GM21717 (cell line): ENCODE results near the gene CARS2.
"Not testable (repeated sequence)": the region's sequence is repeated elsewhere in the genome, so short reads cannot be mapped to it uniquely, and the experiment has no call there.

ENCODE experiments used
- ATAC-seq: cut with Tn5 transposase; IDR thresholded peaks from one replicate; pipeline ENCODE4 v1.9.1; 2021; ENCODE audit warnings: mild to moderate bottlenecking, moderate library complexity; ENCODE audit not compliant: unreplicated experiment

Gene CARS2

GRCh38 chr13:110624766-110625756 lies 80.9 kb downstream of the CARS2 start:
- ATAC-seq, result no peak

DNA sequence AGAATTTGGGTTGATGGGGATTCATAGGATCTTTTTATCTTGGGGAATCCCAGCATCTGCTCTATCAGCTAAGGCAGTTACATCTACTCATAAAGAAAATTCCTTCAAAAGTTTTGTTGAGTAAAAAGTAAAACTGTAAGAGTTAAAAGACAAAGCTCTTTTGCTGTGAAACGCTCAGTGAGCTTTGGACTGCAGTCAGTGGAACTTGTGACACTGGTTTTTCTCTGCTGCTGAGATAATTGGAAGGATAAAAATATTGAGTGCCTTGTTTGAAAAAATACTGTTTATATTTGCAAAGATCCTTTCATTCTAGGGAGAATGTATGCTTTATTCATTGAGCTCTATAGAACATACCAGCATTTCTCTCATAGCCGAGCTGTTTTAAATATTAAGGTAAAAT lies 85.3 kb downstream of the CARS2 start:
- ATAC-seq, result no peak

DNA sequence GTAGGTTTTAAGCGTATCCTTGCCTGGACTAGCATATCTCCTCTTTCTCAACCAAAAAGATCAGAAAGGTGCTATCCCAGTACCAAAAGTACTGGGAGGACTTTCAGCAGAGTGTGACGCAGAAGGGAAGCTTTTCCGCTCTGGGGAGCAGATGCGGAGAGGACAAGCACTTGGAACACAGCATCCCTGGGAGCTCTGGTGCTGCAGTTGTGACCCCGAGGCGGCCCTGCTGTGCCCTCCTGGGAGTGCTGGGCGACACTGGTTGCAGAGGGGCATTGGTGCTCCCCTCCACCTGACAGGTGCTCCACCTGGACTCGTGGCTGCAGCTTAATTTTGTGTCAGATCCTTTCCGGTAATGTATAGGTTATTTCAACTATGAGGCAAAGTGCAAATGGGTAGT lies 87.1 kb downstream of the CARS2 start:
- no peak for ATAC-seq

DNA sequence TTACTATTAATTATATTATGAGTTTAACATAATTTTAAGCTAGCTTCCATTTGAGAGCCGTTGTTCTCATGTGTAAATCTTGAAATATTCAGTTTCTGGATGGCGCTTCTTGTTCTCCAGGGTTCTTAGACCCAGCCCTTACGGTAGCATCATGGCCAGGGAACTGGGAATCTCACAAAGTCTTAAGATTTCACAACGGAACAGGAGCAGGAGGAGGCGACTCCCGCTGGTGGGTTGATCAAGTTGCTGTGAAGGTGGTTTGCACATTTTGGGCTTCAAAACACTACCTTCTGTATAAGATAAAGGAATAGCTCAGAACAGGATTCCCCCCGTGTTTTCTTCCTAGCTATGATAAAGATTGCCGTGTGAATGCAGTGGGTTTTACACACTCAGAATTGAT lies 87.7 kb downstream of the CARS2 start:
- ATAC-seq, result no peak

DNA sequence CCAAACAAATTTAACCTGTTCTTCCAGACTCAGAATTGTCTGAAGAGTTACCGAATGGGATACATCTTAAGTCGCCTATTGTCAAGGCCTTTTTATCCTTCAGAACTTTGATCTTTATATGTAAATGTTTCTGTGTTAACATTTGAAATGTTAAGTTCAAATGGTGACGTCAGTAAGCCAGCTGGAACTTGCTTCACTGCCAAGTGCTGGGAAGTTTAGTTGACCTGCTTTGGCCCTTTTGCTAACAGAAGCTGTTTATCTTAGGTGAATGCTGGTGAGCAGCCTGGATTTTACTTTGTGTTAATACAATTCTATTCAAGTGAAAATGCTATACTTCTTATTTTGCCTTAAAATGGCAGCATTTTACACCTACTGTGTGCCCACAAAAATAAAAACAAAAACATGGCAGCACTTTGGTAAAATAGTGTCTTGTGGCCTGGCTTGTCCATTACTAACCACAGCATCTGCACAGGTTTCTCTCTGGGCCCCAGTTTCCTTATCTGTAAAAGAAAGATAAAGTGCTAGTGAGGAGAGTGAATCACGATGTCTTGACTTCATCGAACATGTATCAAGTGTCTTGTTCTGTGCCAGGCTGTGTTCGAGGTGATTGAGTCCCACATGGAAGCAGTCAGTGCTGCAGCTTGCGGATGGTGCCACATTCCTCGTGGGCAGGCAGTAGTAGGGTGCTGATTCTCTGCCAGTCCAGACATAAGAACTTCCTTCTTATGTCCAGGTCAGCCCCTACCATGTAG lies 88.4 kb downstream of the CARS2 start:
- ATAC-seq, result no peak

DNA sequence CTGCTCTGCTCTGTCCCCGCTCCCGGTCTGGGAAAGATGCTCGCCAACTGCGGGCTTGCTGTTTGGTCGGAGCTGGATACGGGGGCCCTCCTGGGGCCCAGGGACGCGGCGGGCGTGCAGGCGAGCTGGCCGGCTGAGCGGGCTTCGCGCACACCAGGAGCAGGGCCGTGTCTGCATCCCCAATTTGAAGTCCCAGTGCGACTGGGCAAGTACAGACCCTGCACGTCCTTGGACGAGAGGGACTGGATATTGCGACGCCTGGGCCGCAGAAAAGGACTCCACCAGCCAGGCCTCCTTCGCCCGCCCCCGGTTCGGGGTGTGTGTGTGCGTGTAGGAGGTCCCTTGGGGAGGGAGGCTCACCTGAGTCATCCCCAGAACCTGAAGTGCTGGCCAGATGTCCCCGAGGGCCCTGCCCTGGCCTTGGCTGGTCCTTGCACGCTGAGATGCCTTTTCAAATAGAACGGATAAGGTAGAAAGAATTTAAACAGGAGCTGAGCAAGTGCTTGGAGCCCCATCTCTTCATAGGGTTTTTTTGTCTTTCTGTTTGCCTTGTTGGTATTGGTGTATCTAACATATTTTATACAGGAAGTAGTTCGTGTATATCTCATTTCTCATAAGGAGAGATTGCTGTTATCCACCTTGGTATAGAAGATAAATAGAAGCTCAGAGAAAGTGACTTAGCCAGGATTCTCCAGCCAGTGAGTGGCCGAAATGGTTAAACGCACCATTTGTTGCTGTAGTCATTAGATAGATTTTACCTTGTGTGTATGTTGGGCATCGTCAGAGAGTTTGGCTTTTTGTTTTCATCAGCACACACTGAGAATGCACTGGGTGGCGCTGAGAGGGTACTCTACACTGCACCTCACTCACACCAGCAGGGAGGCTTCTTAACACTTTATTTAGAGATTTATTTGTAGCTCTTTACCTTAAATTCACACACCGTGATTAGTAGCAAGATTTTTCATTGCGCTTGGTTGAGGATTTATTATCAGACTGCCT lies 89.5 kb downstream of the CARS2 start:
- ATAC-seq, result peak; percentile 43

DNA sequence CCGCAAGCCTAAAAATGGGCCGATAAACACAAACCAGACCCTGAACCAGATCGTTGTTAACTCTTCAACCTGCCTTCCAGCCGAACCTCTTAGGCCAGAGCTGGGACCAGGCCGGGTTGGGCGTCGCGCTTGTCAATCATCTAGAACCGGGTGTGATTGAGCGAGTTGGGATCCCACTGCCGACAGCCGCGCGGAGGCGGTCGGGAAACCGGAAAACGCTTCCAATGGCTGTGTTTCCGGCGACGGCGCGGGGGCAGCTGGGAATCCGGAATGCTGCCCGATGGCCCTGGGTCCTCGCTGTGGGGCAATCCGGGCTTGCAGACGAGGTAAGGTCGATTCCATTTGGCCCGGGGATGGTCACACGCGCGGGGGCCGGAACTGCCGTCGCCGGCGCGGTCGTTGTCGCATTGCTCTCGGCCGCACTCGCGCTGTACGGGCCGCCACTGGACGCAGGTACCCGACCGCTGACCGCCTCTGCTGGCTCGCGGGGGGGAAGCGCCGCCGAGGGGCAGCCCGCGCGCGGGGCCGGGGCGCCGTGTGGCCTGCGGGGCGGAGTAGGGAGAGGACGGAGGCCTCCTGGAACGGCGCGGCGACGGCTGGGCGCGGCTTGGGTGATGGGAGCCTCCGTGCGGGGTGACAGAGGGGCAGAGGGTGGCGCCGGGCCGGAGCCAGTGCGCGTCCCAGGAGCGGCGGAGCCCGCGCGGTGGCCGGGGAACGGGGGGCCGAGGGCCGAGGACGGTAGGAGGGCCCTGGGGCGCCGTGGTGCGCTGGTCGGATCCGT lies 90.4 kb downstream of the CARS2 start, which contains the start of gene NAXD:
NAXD (plus strand) TSS at position 224 of the 781 bp plus-strand sequence; CDS start at position 281, 57 bp downstream.
- peak; percentile 82 for ATAC-seq

- no peak for ATAC-seq
Observed at GRCh38 chr13:110615005-110615321, 91.0 kb downstream of the CARS2 start.

- peak; percentile 45 for ATAC-seq
Observed at GRCh38 chr13:110610955-110611595, 94.8 kb downstream of the CARS2 start.

GRCh38 chr13:110607675-110608224 lies 98.2 kb downstream of the CARS2 start:
- no peak for ATAC-seq

DNA sequence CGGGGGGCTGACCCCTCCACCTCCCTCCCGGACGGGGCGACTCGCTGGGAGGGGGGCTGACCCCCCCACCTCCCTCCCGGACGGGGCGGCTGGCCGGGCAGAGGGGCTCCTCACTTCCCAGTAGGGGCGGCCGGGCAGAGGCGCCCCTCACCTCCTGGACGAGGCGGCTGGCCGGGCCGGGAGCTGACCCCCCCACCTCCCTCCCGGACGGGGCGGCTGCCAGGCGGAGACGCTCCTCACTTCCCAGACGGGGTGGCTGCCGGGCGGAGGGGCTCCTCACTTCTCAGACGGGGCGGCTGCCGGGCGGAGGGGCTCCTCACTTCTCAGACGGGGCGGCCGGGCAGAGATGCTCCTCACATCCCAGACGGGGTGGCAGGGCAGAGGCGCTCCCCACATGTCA lies 99.6 kb downstream of the CARS2 start:
- ATAC-seq, result not testable (repeated sequence)

- ATAC-seq, result no peak
Observed at GRCh38 chr13:110605132-110605531, 100.8 kb downstream of the CARS2 start.

DNA sequence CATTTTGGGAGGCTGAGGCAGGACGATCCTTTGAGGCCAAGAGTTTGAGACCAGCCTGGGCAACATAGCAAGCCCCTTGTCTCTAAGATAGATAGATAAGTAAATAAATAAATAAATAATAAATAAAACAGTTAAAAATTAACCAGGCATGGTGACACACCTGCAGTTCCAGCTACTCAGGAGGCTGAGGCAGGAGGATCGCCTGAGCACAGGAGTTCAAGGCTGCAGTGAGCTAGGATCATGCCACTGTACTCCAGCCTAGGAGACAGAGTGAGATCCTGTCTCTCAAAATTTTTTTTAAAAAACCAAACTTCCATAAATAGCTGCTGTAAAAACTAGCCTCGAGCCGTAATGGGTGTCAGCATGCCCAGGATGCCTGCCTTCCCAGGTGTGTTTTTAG lies 104.9 kb downstream of the CARS2 start:
- ATAC-seq, result no peak

- no peak for ATAC-seq
Observed at GRCh38 chr13:110600261-110600819, 105.6 kb downstream of the CARS2 start.

GRCh38 chr13:110597041-110597689 lies 108.8 kb downstream of the CARS2 start:
- ATAC-seq, result no peak

GRCh38 chr13:110593430-110594130 lies 112.3 kb downstream of the CARS2 start:
- ATAC-seq, result peak; percentile 77

- no peak for ATAC-seq
Observed at GRCh38 chr13:110592665-110593064, 113.3 kb downstream of the CARS2 start.
